GM23338 (cell line): Measurements from ENCODE around the gene HYAL2. TPM values are rescaled to one million over a fixed set of nuclear protein-coding genes. Genes with fewer than 3 reads are reported as not detected.
A peak's percentile ranks its signal among the peaks of the same experiment; 100 is the strongest.

Experiments used
- ATAC-seq: fragments of 200-7000 bp; cut with Tn5 transposase; 3 replicates; pipeline ENCODE4 v1.9.1; 2020
- DNase-seq: peaks from one replicate; pipeline ENCODE4 v3.0.0-alpha.2; 2015; ENCODE audit warnings: low spot score
- H2AFZ ChIP-seq: fragments of 200-600 bp; sonication (generic); 2 replicates; pipeline ENCODE4 v1.8.0; 2016; ENCODE audit warnings: antibody characterized with exemption, mild to moderate bottlenecking, moderate library complexity
- H3F3A ChIP-seq: fragments of 200-600 bp; sonication (generic); replicated peaks from 2 replicates; pipeline ENCODE4 v1.8.0; 2017; ENCODE audit warnings: antibody characterized with exemption, mixed run types, low read depth
- H3K27ac ChIP-seq: fragments of 200-600 bp; sonication (generic); 2 replicates; pipeline ENCODE4 v1.6.1; 2016; ENCODE audit warnings: low read depth
- H3K27me3 ChIP-seq: fragments of 200-600 bp; sonication (generic); 2 replicates; pipeline ENCODE4 v1.8.0; 2016; ENCODE audit warnings: mild to moderate bottlenecking, mixed run types, moderate library complexity; ENCODE audit not compliant: insufficient read depth
- H3K36me3 ChIP-seq: fragments of 200-600 bp; sonication (generic); 2 replicates; pipeline ENCODE4 v1.8.0; 2016; ENCODE audit warnings: mild to moderate bottlenecking; ENCODE audit not compliant: insufficient read depth
- H3K4me1 ChIP-seq: fragments of 200-600 bp; sonication (generic); 2 replicates; pipeline ENCODE4 v1.8.0; 2016; ENCODE audit warnings: mild to moderate bottlenecking, moderate library complexity; ENCODE audit not compliant: insufficient read depth
- H3K4me2 ChIP-seq: fragments of 200-600 bp; sonication (generic); 2 replicates; pipeline ENCODE4 v1.7.1; 2017; ENCODE audit warnings: mixed run types
- H3K4me3 ChIP-seq: fragments of 200-600 bp; sonication (generic); 2 replicates; pipeline ENCODE4 v1.6.1; 2016; ENCODE audit warnings: mixed run types
- H3K79me2 ChIP-seq: fragments of 200-600 bp; sonication (generic); replicated peaks from 2 replicates; pipeline ENCODE4 v1.8.0; 2017; ENCODE audit warnings: mild to moderate bottlenecking; ENCODE audit not compliant: insufficient read depth
- H3K9me2 ChIP-seq: fragments of 200-600 bp; sonication (generic); 2 replicates; pipeline ENCODE4 v1.8.0; 2017; ENCODE audit not compliant: insufficient read depth
- H4K20me1 ChIP-seq: fragments of 200-600 bp; sonication (generic); replicated peaks from 2 replicates; pipeline ENCODE4 v1.8.0; 2017; ENCODE audit warnings: mild to moderate bottlenecking; ENCODE audit not compliant: insufficient read depth
- H3K27ac Mint-ChIP-seq: 2 replicates; pipeline ENCODE4 v1.8.0; 2020; ENCODE audit warnings: inconsistent platforms, mild to moderate bottlenecking, moderate library complexity, mixed read lengths
- H3K27me3 Mint-ChIP-seq: 3 replicates; pipeline ENCODE4 v1.8.0; 2022; ENCODE audit warnings: low read depth, mild to moderate bottlenecking, moderate library complexity, mixed read lengths, inconsistent platforms; ENCODE audit not compliant: insufficient read depth, poor library complexity
- H3K36me3 Mint-ChIP-seq: 3 replicates; pipeline ENCODE4 v1.8.0; 2021; ENCODE audit warnings: low read depth, mild to moderate bottlenecking, inconsistent platforms, moderate library complexity, mixed read lengths
- H3K4me1 Mint-ChIP-seq: 3 replicates; pipeline ENCODE4 v1.8.0; 2020; ENCODE audit warnings: mild to moderate bottlenecking, inconsistent platforms, mixed read lengths
- H3K4me3 Mint-ChIP-seq: 3 replicates; pipeline ENCODE4 v1.8.0; 2021; ENCODE audit warnings: moderate library complexity, mild to moderate bottlenecking, inconsistent platforms, mixed read lengths
- H3K9me3 Mint-ChIP-seq: 3 replicates; pipeline ENCODE4 v1.8.0; 2020; ENCODE audit warnings: moderate library complexity, mild to moderate bottlenecking, inconsistent platforms, mixed read lengths
- EZH2 ChIP-seq: fragments of 200-600 bp; sonication (generic); IDR thresholded peaks from one replicate; pipeline ENCODE4 v1.8.0; 2017; ENCODE audit warnings: antibody characterized with exemption, mild to moderate bottlenecking, low read depth; ENCODE audit not compliant: unreplicated experiment
- EZH2phosphoT487 ChIP-seq: fragments of 200-600 bp; sonication (generic); IDR thresholded peaks from one replicate; pipeline ENCODE4 v1.8.1; 2018; ENCODE audit warnings: antibody characterized with exemption; ENCODE audit not compliant: unreplicated experiment
- JUNB ChIP-seq: IDR thresholded peaks from one replicate; pipeline ENCODE4 v1.6.1; 2016; ENCODE audit warnings: antibody characterized with exemption; ENCODE audit not compliant: unreplicated experiment
- NANOG ChIP-seq: IDR thresholded peaks from 2 replicates; pipeline ENCODE4 v1.6.1; 2016; ENCODE audit warnings: antibody characterized with exemption, borderline replicate concordance
- POLR2AphosphoS5 ChIP-seq: IDR thresholded peaks from 2 replicates; pipeline ENCODE4 v1.6.1; 2016; ENCODE audit warnings: antibody characterized with exemption, low read depth
- STAT1 ChIP-seq: IDR thresholded peaks from one replicate; pipeline ENCODE4 v1.6.1; 2016; ENCODE audit warnings: antibody characterized with exemption; ENCODE audit not compliant: unreplicated experiment
- ZNF114 ChIP-seq: fragments of 250-450 bp; sonication (Bioruptor Pico); IDR thresholded peaks from 2 replicates; pipeline ENCODE4 v1.5.0; 2020; ENCODE audit warnings: mild to moderate bottlenecking, moderate library complexity
- ZNF331 ChIP-seq: fragments of 250-450 bp; sonication (Bioruptor Pico); IDR thresholded peaks from 2 replicates; pipeline ENCODE4 v1.5.0; 2020; ENCODE audit warnings: low read depth, mild to moderate bottlenecking, moderate library complexity
- ZNF462 ChIP-seq: fragments of 250-450 bp; sonication (Bioruptor Pico); IDR thresholded peaks from 2 replicates; pipeline ENCODE4 v1.5.0; 2020; ENCODE audit warnings: mild to moderate bottlenecking, moderate library complexity
- polyA plus RNA-seq: library from polyadenylated mRNA; unstranded; fragments of >200 nt; fragmentation: Nextera tagmentation; extraction: Ambion mirVana; gene quantifications from 2 replicates; pipeline ENCODE4 v1.2.1, GENCODE V29; 2016
- total RNA-seq: library from RNA; depleted of rRNA; stranded (reverse); fragments of >200 nt; shearing (Covaris generic); gene quantifications from 2 replicates; pipeline ENCODE4 v1.2.3, GENCODE V29; 2014
- TF ChIP-seq, protein P1 (sequence below): IDR thresholded peaks from one replicate; pipeline ENCODE4 v1.6.1; 2018; ENCODE audit warnings: antibody characterized with exemption; ENCODE audit not compliant: unreplicated experiment
- TF ChIP-seq, protein P2 (sequence below), 2 experiments: fragments of 200-600 bp in 1 of 2; sonication (generic) in 1 of 2; conservative IDR thresholded peaks; 2 replicates each; pipeline versions ENCODE4 v1.5.1 to v1.6.1; 2016 to 2017; ENCODE audit warnings: antibody characterized with exemption in 2 of 2, low read depth in 2 of 2, mild to moderate bottlenecking in 2 of 2, moderate library complexity in 1 of 2
- TF ChIP-seq, protein P3 (sequence below): IDR thresholded peaks from 2 replicates; pipeline ENCODE4 v1.6.1; 2016; ENCODE audit warnings: antibody characterized with exemption

The HYAL2 gene
- total and polyA plus RNA-seq, 2 experiments from 2014 or later, result 28.9 to 74.3 TPM

- TF ChIP-seq NANOG, result no peak
- no peak for TF ChIP-seq ZNF462 (CRISPR knock-in tag)
- TF ChIP-seq JUNB, result no peak
- no peak for TF ChIP-seq EZH2phosphoT487
- TF ChIP-seq EZH2, result no peak
- no peak for TF ChIP-seq STAT1
- TF ChIP-seq POLR2AphosphoS5, result no peak
- TF ChIP-seq ZNF114 (CRISPR knock-in tag), result no peak
These were observed 3.2 kb downstream of the HYAL2 start (continued) for GRCh38 chr3:50319181-50319893.

- Mint-ChIP-seq H3K27ac (no peak overlapping the region), H3K4me1 (peaks cover 30% of the 10 kb centered on the region), H3K36me3 (peaks cover 59% of the 10 kb centered on the region), H3K27me3 (peaks cover 10% of the 10 kb centered on the region), H3K4me3 (peak overlapping the region; percentile 86; the same call in 2 of the 3 replicates), H3K9me3 (peaks cover 7% of the 10 kb centered on the region)
- ATAC-seq (no peak), DNase-seq (no peak)
- peaks cover 26% of the 10 kb centered on the region for H3K79me2 ChIP-seq
- no peak overlapping the region for H3K27ac ChIP-seq
- no peak overlapping the region for H3K4me3 ChIP-seq
- no peaks in the 10 kb centered on the region for H3K27me3 ChIP-seq
- peaks cover 5% of the 10 kb centered on the region; the same call in 1 of the 2 replicates for H4K20me1 ChIP-seq
- peaks cover 8% of the 10 kb centered on the region for H3K36me3 ChIP-seq
- no peak overlapping the region for H2AFZ ChIP-seq
- H3K9me2 ChIP-seq, result no peaks in the 10 kb centered on the region
- no peak overlapping the region for H3K4me2 ChIP-seq
- peaks cover 20% of the 10 kb centered on the region; the same call in 1 of the 2 replicates for H3F3A ChIP-seq
- H3K4me1 ChIP-seq, result peaks cover 15% of the 10 kb centered on the region
- TF ChIP-seq, protein P1, sequence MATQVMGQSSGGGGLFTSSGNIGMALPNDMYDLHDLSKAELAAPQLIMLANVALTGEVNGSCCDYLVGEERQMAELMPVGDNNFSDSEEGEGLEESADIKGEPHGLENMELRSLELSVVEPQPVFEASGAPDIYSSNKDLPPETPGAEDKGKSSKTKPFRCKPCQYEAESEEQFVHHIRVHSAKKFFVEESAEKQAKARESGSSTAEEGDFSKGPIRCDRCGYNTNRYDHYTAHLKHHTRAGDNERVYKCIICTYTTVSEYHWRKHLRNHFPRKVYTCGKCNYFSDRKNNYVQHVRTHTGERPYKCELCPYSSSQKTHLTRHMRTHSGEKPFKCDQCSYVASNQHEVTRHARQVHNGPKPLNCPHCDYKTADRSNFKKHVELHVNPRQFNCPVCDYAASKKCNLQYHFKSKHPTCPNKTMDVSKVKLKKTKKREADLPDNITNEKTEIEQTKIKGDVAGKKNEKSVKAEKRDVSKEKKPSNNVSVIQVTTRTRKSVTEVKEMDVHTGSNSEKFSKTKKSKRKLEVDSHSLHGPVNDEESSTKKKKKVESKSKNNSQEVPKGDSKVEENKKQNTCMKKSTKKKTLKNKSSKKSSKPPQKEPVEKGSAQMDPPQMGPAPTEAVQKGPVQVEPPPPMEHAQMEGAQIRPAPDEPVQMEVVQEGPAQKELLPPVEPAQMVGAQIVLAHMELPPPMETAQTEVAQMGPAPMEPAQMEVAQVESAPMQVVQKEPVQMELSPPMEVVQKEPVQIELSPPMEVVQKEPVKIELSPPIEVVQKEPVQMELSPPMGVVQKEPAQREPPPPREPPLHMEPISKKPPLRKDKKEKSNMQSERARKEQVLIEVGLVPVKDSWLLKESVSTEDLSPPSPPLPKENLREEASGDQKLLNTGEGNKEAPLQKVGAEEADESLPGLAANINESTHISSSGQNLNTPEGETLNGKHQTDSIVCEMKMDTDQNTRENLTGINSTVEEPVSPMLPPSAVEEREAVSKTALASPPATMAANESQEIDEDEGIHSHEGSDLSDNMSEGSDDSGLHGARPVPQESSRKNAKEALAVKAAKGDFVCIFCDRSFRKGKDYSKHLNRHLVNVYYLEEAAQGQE, result no peak
- TF ChIP-seq ZNF114 (CRISPR knock-in tag) (no peak), ZNF331 (CRISPR knock-in tag) (no peak), EZH2phosphoT487 (no peak), EZH2 (no peak), POLR2AphosphoS5 (no peak)
- TF ChIP-seq, protein P2, sequence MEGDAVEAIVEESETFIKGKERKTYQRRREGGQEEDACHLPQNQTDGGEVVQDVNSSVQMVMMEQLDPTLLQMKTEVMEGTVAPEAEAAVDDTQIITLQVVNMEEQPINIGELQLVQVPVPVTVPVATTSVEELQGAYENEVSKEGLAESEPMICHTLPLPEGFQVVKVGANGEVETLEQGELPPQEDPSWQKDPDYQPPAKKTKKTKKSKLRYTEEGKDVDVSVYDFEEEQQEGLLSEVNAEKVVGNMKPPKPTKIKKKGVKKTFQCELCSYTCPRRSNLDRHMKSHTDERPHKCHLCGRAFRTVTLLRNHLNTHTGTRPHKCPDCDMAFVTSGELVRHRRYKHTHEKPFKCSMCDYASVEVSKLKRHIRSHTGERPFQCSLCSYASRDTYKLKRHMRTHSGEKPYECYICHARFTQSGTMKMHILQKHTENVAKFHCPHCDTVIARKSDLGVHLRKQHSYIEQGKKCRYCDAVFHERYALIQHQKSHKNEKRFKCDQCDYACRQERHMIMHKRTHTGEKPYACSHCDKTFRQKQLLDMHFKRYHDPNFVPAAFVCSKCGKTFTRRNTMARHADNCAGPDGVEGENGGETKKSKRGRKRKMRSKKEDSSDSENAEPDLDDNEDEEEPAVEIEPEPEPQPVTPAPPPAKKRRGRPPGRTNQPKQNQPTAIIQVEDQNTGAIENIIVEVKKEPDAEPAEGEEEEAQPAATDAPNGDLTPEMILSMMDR (conservative IDR thresholded peaks at IDR 0.05; ENCODE audit: low read depth in 2 of 2), result no peak
- TF ChIP-seq, protein P3, sequence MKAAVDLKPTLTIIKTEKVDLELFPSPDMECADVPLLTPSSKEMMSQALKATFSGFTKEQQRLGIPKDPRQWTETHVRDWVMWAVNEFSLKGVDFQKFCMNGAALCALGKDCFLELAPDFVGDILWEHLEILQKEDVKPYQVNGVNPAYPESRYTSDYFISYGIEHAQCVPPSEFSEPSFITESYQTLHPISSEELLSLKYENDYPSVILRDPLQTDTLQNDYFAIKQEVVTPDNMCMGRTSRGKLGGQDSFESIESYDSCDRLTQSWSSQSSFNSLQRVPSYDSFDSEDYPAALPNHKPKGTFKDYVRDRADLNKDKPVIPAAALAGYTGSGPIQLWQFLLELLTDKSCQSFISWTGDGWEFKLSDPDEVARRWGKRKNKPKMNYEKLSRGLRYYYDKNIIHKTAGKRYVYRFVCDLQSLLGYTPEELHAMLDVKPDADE, result no peak
These were observed 3.9 kb downstream of the HYAL2 start for GRCh38 chr3:50318615-50319014.
